Endodermal cell (in vitro differentiated cells): ENCODE results near the gene SYNDIG1. TPM values are rescaled to one million over a fixed set of nuclear protein-coding genes. Genes with fewer than 3 reads are reported as not detected.

Experiments
- DNase-seq: peaks from one replicate; pipeline ENCODE4 v3.0.0-alpha.2; 2017
- H3K27ac ChIP-seq: 2 replicates; pipeline ENCODE4 v1.5.1; 2013; ENCODE audit warnings: mild to moderate bottlenecking, low read depth, low read length, moderate library complexity
- H3K27me3 ChIP-seq: 2 replicates; pipeline ENCODE4 v1.6.1; 2013; ENCODE audit warnings: mild to moderate bottlenecking, low read length, moderate library complexity; ENCODE audit not compliant: insufficient read depth, control insufficient read depth, poor library complexity, severe bottlenecking
- H3K36me3 ChIP-seq: 2 replicates; pipeline ENCODE4 v1.7.0; 2013; ENCODE audit warnings: mild to moderate bottlenecking, low read length, moderate library complexity; ENCODE audit not compliant: control insufficient read depth, insufficient read depth
- H3K4me1 ChIP-seq: one replicate; pipeline ENCODE4 v1.7.0; 2013; ENCODE audit warnings: low read length; ENCODE audit not compliant: control insufficient read depth, insufficient read depth
- H3K4me3 ChIP-seq: 2 replicates; pipeline ENCODE4 v1.5.1; 2013; ENCODE audit warnings: mild to moderate bottlenecking, low read length, moderate library complexity
- H3K9ac ChIP-seq: 2 replicates; pipeline ENCODE4 v1.6.1; 2013; ENCODE audit warnings: mild to moderate bottlenecking, low read length, moderate library complexity; ENCODE audit not compliant: poor library complexity, severe bottlenecking; ENCODE audit errors: extremely low read depth
- H3K9me3 ChIP-seq: 2 replicates; pipeline ENCODE4 v1.6.1; 2013; ENCODE audit warnings: mild to moderate bottlenecking, low read length, moderate library complexity; ENCODE audit not compliant: control insufficient read depth
- H3K27ac Mint-ChIP-seq: 2 replicates; pipeline ENCODE4 v1.8.0; 2020; ENCODE audit warnings: mixed read lengths
- H3K27me3 Mint-ChIP-seq: 2 replicates; pipeline ENCODE4 v1.8.0; 2021; ENCODE audit warnings: mild to moderate bottlenecking, mixed read lengths; ENCODE audit not compliant: insufficient read depth
- H3K36me3 Mint-ChIP-seq: 2 replicates; pipeline ENCODE4 v1.8.0; 2020; ENCODE audit warnings: low read depth, mixed read lengths
- H3K4me1 Mint-ChIP-seq: 2 replicates; pipeline ENCODE4 v1.8.0; 2020; ENCODE audit warnings: mixed read lengths
- H3K4me3 Mint-ChIP-seq: 2 replicates; pipeline ENCODE4 v1.8.0; 2020; ENCODE audit warnings: mild to moderate bottlenecking, moderate library complexity, mixed read lengths
- H3K9me3 Mint-ChIP-seq: 2 replicates; pipeline ENCODE4 v1.8.0; 2020; ENCODE audit warnings: mild to moderate bottlenecking, mixed read lengths
- CTCF ChIP-seq: fragments of 200-600 bp; sonication (generic); conservative IDR thresholded peaks from 2 replicates; pipeline ENCODE4 v1.5.0; 2021; ENCODE audit warnings: antibody characterized with exemption, mild to moderate bottlenecking
- WGBS, 2 experiments: methylation state at CpG; one replicate each; pipeline versions ENCODE4 v1.1.5 to v1.1.7; 2013; ENCODE audit warnings: missing lambda C conversion rate in 2 of 2, mixed read lengths in 1 of 2; ENCODE audit not compliant: insufficient coverage in 1 of 2, insufficient read length in 1 of 2; 5-methylcytosine and 5-hydroxymethylcytosine counted together
- total RNA-seq, 2 donors: library from RNA; stranded (reverse); fragmentation: NEBNext Ultra II Directional in 1 of 2; extraction: Animal tissue kit (Norgen Biotek cat#: 25700) in 1 of 2; gene quantifications; 2 replicates in 1 of 2; 3 replicates in 1 of 2; pipeline ENCODE4 v1.2.1, GENCODE V29; 2021

Gene SYNDIG1
- total RNA-seq, 2 donors from 2014 or later = 5.5 to 6.8 TPM

GRCh38 chr20:24665196-24665595 is 195.8 kb downstream of the SYNDIG1 start:
- no peak for DNase-seq
- TF ChIP-seq CTCF = no peak
- Histone ChIP-seq H3K4me1 (no peaks in the 10 kb centered on the region), H3K9ac (no peak overlapping the region), H3K27ac (no peak overlapping the region), H3K9me3 (no peaks in the 10 kb centered on the region), H3K27me3 (no peaks in the 10 kb centered on the region), H3K4me3 (no peak overlapping the region), H3K36me3 (no peaks in the 10 kb centered on the region)
- Mint-ChIP-seq H3K4me3 (no peak overlapping the region), H3K9me3 (peaks cover 2% of the 10 kb centered on the region), H3K36me3 (no peaks in the 10 kb centered on the region), H3K27ac (no peak overlapping the region), H3K4me1 (no peaks in the 10 kb centered on the region), H3K27me3 (peaks cover 19% of the 10 kb centered on the region)
- WGBS, 2 experiments = 93 to 100% methylated on average over 13 of the region's 13 CpGs

GRCh38 chr20:24665741-24666191 is 196.3 kb downstream of the SYNDIG1 start:
- Histone ChIP-seq H3K27me3 (no peaks in the 10 kb centered on the region), H3K4me3 (no peak overlapping the region), H3K9me3 (no peaks in the 10 kb centered on the region), H3K4me1 (no peaks in the 10 kb centered on the region), H3K36me3 (no peaks in the 10 kb centered on the region), H3K27ac (no peak overlapping the region), H3K9ac (no peak overlapping the region)
- Mint-ChIP-seq H3K4me1 (no peaks in the 10 kb centered on the region), H3K27ac (no peak overlapping the region), H3K4me3 (no peak overlapping the region), H3K9me3 (peaks cover 2% of the 10 kb centered on the region), H3K27me3 (peaks cover 19% of the 10 kb centered on the region), H3K36me3 (no peaks in the 10 kb centered on the region)
- DNase-seq = no peak
- WGBS, 2 experiments = 91 to 96% methylated on average over 4 to 15 of the region's 15 CpGs
- no peak for TF ChIP-seq CTCF

DNA sequence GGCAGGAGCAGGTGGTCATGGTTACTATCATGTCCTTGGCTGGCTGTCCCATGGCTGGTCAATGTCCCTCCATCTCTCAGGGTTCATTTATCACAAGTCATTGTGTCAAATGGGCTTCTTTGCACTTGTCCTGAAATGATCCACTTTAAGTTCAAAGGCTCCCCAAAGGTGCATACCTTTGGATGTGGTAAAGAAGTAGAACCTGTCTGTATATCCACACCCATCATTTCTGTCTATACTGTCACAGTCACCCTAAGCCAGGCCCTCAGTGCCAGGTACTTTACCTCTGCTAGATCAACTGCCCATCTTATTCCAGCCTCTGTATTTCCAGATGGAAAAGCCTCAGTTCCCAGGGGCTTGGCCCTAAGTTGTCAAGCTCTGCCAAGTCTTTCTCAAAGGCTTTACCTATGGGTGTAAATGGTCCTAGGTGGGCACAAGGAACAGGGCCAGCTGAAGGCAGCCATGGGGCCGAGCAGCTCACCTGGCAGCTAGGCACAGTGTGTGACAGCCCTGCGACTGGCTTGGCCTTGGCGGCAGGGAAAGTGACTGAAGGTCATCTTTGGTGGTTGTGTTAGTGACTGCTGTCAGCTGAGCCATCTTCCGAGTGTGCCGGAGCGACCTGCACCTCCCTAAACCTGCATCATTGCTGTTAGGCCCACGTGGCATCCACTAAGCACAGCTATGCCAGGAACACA is 198.4 kb downstream of the SYNDIG1 start:
- Mint-ChIP-seq H3K4me1 (peaks cover 3% of the 10 kb centered on the region), H3K27me3 (peaks cover 17% of the 10 kb centered on the region), H3K27ac (no peak overlapping the region), H3K4me3 (no peak overlapping the region), H3K36me3 (no peaks in the 10 kb centered on the region), H3K9me3 (no peaks in the 10 kb centered on the region)
- TF ChIP-seq CTCF = no peak
- Histone ChIP-seq H3K27ac (no peak overlapping the region), H3K36me3 (no peaks in the 10 kb centered on the region), H3K4me1 (no peaks in the 10 kb centered on the region), H3K4me3 (no peak overlapping the region), H3K27me3 (no peaks in the 10 kb centered on the region), H3K9ac (no peak overlapping the region), H3K9me3 (no peaks in the 10 kb centered on the region)
- 94 to 95% methylated on average over 7 of the region's 7 CpGs for WGBS, 2 experiments
- DNase-seq = no peak
